Upper lobe of left lung (tissue), 6 donors: ENCODE results near the gene RAP1GAP. TPM values are rescaled to one million over a fixed set of nuclear protein-coding genes. Genes with fewer than 3 reads are reported as not detected.

Source experiments
- ATAC-seq, 2 donors: fragments of 200-7000 bp; cut with Tn5 transposase; one replicate each; pipeline ENCODE4 v1.9.1; 2022; ENCODE audit warnings: mild to moderate bottlenecking in 2 of 2, moderate library complexity in 2 of 2; ENCODE audit not compliant: low FRiP score in 2 of 2
- DNase-seq, 2 donors: peaks; one replicate each; pipeline ENCODE4 v3.0.0-alpha.2; 2019 to 2020
- H3K27ac ChIP-seq, 4 donors: fragments of 200-600 bp; sonication (generic); one replicate each; pipeline ENCODE4 v1.5.1; 2016 to 2019
- H3K27me3 ChIP-seq, 4 donors: fragments of 200-600 bp; sonication (generic); one replicate each; pipeline ENCODE4 v1.5.1; 2017 to 2019
- H3K36me3 ChIP-seq, 4 donors: fragments of 200-600 bp; sonication (generic); one replicate each; pipeline ENCODE4 v1.5.1; 2016 to 2019
- H3K4me1 ChIP-seq, 4 donors: fragments of 200-600 bp; sonication (generic); one replicate each; pipeline ENCODE4 v1.5.1; 2018 to 2019
- H3K4me3 ChIP-seq, 4 donors: fragments of 200-600 bp; sonication (generic); one replicate each; pipeline ENCODE4 v1.5.1; 2017 to 2019; ENCODE audit warnings: mild to moderate bottlenecking in 2 of 4, moderate library complexity in 1 of 4
- H3K9me3 ChIP-seq, 4 donors: fragments of 200-600 bp; sonication (generic); one replicate each; pipeline ENCODE4 v1.5.1; 2018 to 2019
- CTCF ChIP-seq, 6 experiments: fragments of 450-650 bp in 4 of 6; fragments of 200-600 bp in 2 of 6; sonication (generic) in 2 of 6; IDR thresholded peaks; one replicate each; pipeline ENCODE4 v1.5.1; 2016 to 2019; ENCODE audit warnings: antibody characterized with exemption in 6 of 6
- EP300 ChIP-seq, 4 donors: sonication (generic); formaldehyde crosslinking; IDR thresholded peaks; one replicate each; pipeline ENCODE4 v1.5.1; 2017; ENCODE audit warnings: antibody characterized with exemption in 4 of 4, control low read depth in 2 of 4
- POLR2A ChIP-seq, 4 donors: fragments of 450-650 bp; IDR thresholded peaks; one replicate each; pipeline ENCODE4 v1.5.1; 2016 to 2017; ENCODE audit warnings: antibody characterized with exemption in 4 of 4, mild to moderate bottlenecking in 2 of 4
- POLR2AphosphoS5 ChIP-seq, 2 donors: sonication (generic); formaldehyde crosslinking; IDR thresholded peaks; one replicate each; pipeline ENCODE4 v1.5.1; 2017; ENCODE audit warnings: antibody characterized with exemption in 2 of 2
- WGBS, 2 donors: methylation state at CpG; one replicate each; pipeline ENCODE4 v1.1.5; 2017 to 2018; 5-methylcytosine and 5-hydroxymethylcytosine counted together
- total RNA-seq, 6 donors: library from RNA; depleted of rRNA in 4 of 6; stranded (reverse); fragments of >200 nt in 4 of 6; gene quantifications; one replicate each; pipeline versions ENCODE4 v1.1.0 to v1.2.1, GENCODE V29; 2016 to 2021
- donor health status: DM: no; HTN: no; CAD: no; lungs with moderate emphysema.
- donor health status: DM: no; HTN: yes; CAD: no; lungs with severe emphysema.

RAP1GAP gene
- total RNA-seq, 6 donors from 2014 or later: 26.9 to 65.2 (median 36.7) TPM

GRCh38 chr1:21628798-21629393 is 40.3 kb downstream of the RAP1GAP start:
- ATAC-seq (no peak), DNase-seq (peak in 1 of 2 donors; percentile 59)
- Histone ChIP-seq H3K4me1 (peaks cover 0 to 27% (median 9%) of the 10 kb centered on the region in 4 donors), H3K27ac (no peak overlapping the region), H3K4me3 (no peak overlapping the region), H3K27me3 (no peaks in the 10 kb centered on the region), H3K36me3 (no peaks in the 10 kb centered on the region), H3K9me3 (no peaks in the 10 kb centered on the region)
- TF ChIP-seq EP300 (IDR thresholded peaks at IDR 0.05): no peak
- no peak for TF ChIP-seq POLR2A (IDR thresholded peaks at IDR 0.05)
- no peak for TF ChIP-seq CTCF (IDR thresholded peaks at IDR 0.05)
- no peak for TF ChIP-seq POLR2AphosphoS5 (IDR thresholded peaks at IDR 0.05)
- WGBS, 2 donors: 21 to 42% methylated on average over 3 to 7 of the region's 7 CpGs

GRCh38 chr1:21626921-21627339 is 42.2 kb downstream of the RAP1GAP start:
- no peaks in the 10 kb centered on the region for H3K36me3 ChIP-seq
- DNase-seq: no peak
- no peak for TF ChIP-seq POLR2AphosphoS5 (IDR thresholded peaks at IDR 0.05)
- TF ChIP-seq POLR2A (IDR thresholded peaks at IDR 0.05): no peak
- TF ChIP-seq CTCF (IDR thresholded peaks at IDR 0.05): no peak
- no peak for TF ChIP-seq EP300 (IDR thresholded peaks at IDR 0.05)
- no peak overlapping the region for H3K4me3 ChIP-seq
- H3K4me1 ChIP-seq: peaks cover 2 to 34% (median 17%) of the 10 kb centered on the region in 4 donors
- no peak overlapping the region for H3K27ac ChIP-seq
- WGBS, 2 donors: 71 to 83% methylated on average over 11 of the region's 11 CpGs
- H3K27me3 ChIP-seq: peaks cover 0 to 3% (median under 1%) of the 10 kb centered on the region in 4 donors
- no peak for ATAC-seq
- H3K9me3 ChIP-seq: no peaks in the 10 kb centered on the region

- ATAC-seq (no peak), DNase-seq (no peak)
- 59 to 72% methylated on average over 12 to 13 of the region's 13 CpGs for WGBS, 2 donors
- peak overlapping the region in 1 of 4 donors; percentile 49 for H3K27ac ChIP-seq
- H3K9me3 ChIP-seq: no peaks in the 10 kb centered on the region
- H3K36me3 ChIP-seq: no peaks in the 10 kb centered on the region
- no peak for TF ChIP-seq EP300 (IDR thresholded peaks at IDR 0.05)
- TF ChIP-seq CTCF (IDR thresholded peaks at IDR 0.05): no peak
- TF ChIP-seq POLR2AphosphoS5 (IDR thresholded peaks at IDR 0.05): no peak
- no peak for TF ChIP-seq POLR2A (IDR thresholded peaks at IDR 0.05)
- H3K4me3 ChIP-seq: no peak overlapping the region
- H3K4me1 ChIP-seq: peaks cover 4 to 34% (median 19%) of the 10 kb centered on the region in 4 donors
- peaks cover 0 to 4% (median 2%) of the 10 kb centered on the region in 4 donors for H3K27me3 ChIP-seq
Observed at GRCh38 chr1:21625390-21626190, 43.6 kb downstream of the RAP1GAP start.

- H3K27ac ChIP-seq: peak overlapping the region in 3 of 4 donors; percentile 34 to 83 (median 49)
Observed at GRCh38 chr1:21624571-21625389, 44.4 kb downstream of the RAP1GAP start.

More at GRCh38 chr1:21624571-21625389, 44.4 kb downstream of the RAP1GAP start:
- Histone ChIP-seq H3K9me3 (no peaks in the 10 kb centered on the region), H3K36me3 (no peaks in the 10 kb centered on the region), H3K4me1 (peaks cover 4 to 43% (median 27%) of the 10 kb centered on the region in 4 donors), H3K4me3 (no peak overlapping the region), H3K27me3 (peaks cover 0 to 4% (median 2%) of the 10 kb centered on the region in 4 donors)
- 64 to 90% methylated on average over 2 to 11 of the region's 11 CpGs for WGBS, 2 donors
- TF ChIP-seq CTCF (IDR thresholded peaks at IDR 0.05): no peak
- TF ChIP-seq EP300 (IDR thresholded peaks at IDR 0.05): no peak
- TF ChIP-seq POLR2A (IDR thresholded peaks at IDR 0.05): no peak
- no peak for TF ChIP-seq POLR2AphosphoS5 (IDR thresholded peaks at IDR 0.05)
- ATAC-seq (no peak), DNase-seq (no peak)
